Subcutaneous abdominal adipose tissue (tissue), 5 donors: ENCODE data around the gene SGTA.
A peak's percentile ranks its signal among the peaks of the same experiment; 100 is the strongest.

ENCODE experiments used
- H3K27ac ChIP-seq: one replicate; pipeline ENCODE4 v1.7.0; 2013; ENCODE audit warnings: low read depth, mild to moderate bottlenecking, inconsistent platforms, low read length, moderate library complexity
- H3K27me3 ChIP-seq, 5 donors: one replicate each; pipeline ENCODE4 v1.7.0; 2013; ENCODE audit warnings: low read length in 5 of 5, inconsistent platforms in 1 of 5; ENCODE audit not compliant: control insufficient read depth in 5 of 5, insufficient read depth in 4 of 5
- H3K36me3 ChIP-seq, 5 donors: one replicate each; pipeline ENCODE4 v1.7.0; 2013; ENCODE audit warnings: low read length in 5 of 5; ENCODE audit not compliant: control insufficient read depth in 5 of 5, insufficient read depth in 5 of 5
- H3K4me1 ChIP-seq, 5 donors: one replicate each; pipeline ENCODE4 v1.7.0; 2013; ENCODE audit warnings: low read length in 5 of 5, mild to moderate bottlenecking in 3 of 5, moderate library complexity in 1 of 5; ENCODE audit not compliant: control insufficient read depth in 5 of 5, insufficient read depth in 5 of 5
- H3K4me3 ChIP-seq, 5 donors: one replicate each; pipeline ENCODE4 v1.7.0; 2013; ENCODE audit warnings: low read length in 5 of 5, low read depth in 1 of 5
- H3K9ac ChIP-seq, 5 donors: one replicate each; pipeline ENCODE4 v1.7.0; 2013; ENCODE audit warnings: low read length in 5 of 5, mild to moderate bottlenecking in 4 of 5, moderate library complexity in 3 of 5
- H3K9me3 ChIP-seq, 5 donors: one replicate each; pipeline ENCODE4 v1.7.0; 2013; ENCODE audit warnings: low read length in 5 of 5; ENCODE audit not compliant: control insufficient read depth in 5 of 5
- donor health status: healthy.
- donor health status: healthy.
- donor health status: healthy.
- donor health status: healthy.
- donor health status: healthy.

SGTA gene

GRCh38 chr19:2728783-2729387 lies 54.2 kb downstream of the SGTA start:
- peaks cover 0 to 3% (median 1%) of the 10 kb centered on the region in 5 donors for H3K4me1 ChIP-seq
- no peak overlapping the region for H3K4me3 ChIP-seq
- no peak overlapping the region for H3K9ac ChIP-seq
- H3K27me3 ChIP-seq = peaks cover 19 to 29% (median 23%) of the 10 kb centered on the region in 5 donors
- H3K9me3 ChIP-seq = no peaks in the 10 kb centered on the region
- H3K36me3 ChIP-seq = peaks cover 0 to 18% (median 11%) of the 10 kb centered on the region in 5 donors
- no peak overlapping the region for H3K27ac ChIP-seq

GRCh38 chr19:2727640-2727944 lies 55.5 kb downstream of the SGTA start:
- peaks cover 24 to 40% (median 30%) of the 10 kb centered on the region in 5 donors for H3K27me3 ChIP-seq

GRCh38 chr19:2726904-2727639 lies 56.0 kb downstream of the SGTA start:
- Histone ChIP-seq H3K27ac (no peak overlapping the region), H3K36me3 (peaks cover 0 to 4% (median 2%) of the 10 kb centered on the region in 5 donors), H3K27me3 (peaks cover 26 to 45% (median 34%) of the 10 kb centered on the region in 5 donors)

More at GRCh38 chr19:2727640-2727944, 55.5 kb downstream of the SGTA start:
- H3K36me3 ChIP-seq = peaks cover 0 to 9% (median 5%) of the 10 kb centered on the region in 5 donors
- H3K27ac ChIP-seq = no peak overlapping the region
- H3K9me3 ChIP-seq = no peaks in the 10 kb centered on the region
- peaks cover 0 to 13% (median 3%) of the 10 kb centered on the region in 5 donors for H3K4me1 ChIP-seq
- no peak overlapping the region for H3K4me3 ChIP-seq
- no peak overlapping the region for H3K9ac ChIP-seq

GRCh38 chr19:2726160-2726855 lies 56.8 kb downstream of the SGTA start:
- no peak overlapping the region for H3K27ac ChIP-seq
- H3K4me3 ChIP-seq = no peak overlapping the region
- H3K36me3 ChIP-seq = no peaks in the 10 kb centered on the region
- no peaks in the 10 kb centered on the region for H3K9me3 ChIP-seq
- peaks cover 0 to 19% (median 6%) of the 10 kb centered on the region in 5 donors for H3K4me1 ChIP-seq
- H3K27me3 ChIP-seq = peaks cover 30 to 52% (median 41%) of the 10 kb centered on the region in 5 donors
- H3K9ac ChIP-seq = no peak overlapping the region

More at GRCh38 chr19:2726904-2727639, 56.0 kb downstream of the SGTA start:
- Histone ChIP-seq H3K9me3 (no peaks in the 10 kb centered on the region), H3K4me3 (no peak overlapping the region), H3K4me1 (peaks cover 0 to 14% (median 3%) of the 10 kb centered on the region in 5 donors), H3K9ac (no peak overlapping the region)

- peaks cover 35 to 65% (median 51%) of the 10 kb centered on the region in 5 donors for H3K27me3 ChIP-seq
- H3K27ac ChIP-seq = no peak overlapping the region
- H3K4me3 ChIP-seq = no peak overlapping the region
- H3K9me3 ChIP-seq = no peaks in the 10 kb centered on the region
- peaks cover 0 to 31% (median 6%) of the 10 kb centered on the region in 5 donors for H3K4me1 ChIP-seq
- H3K36me3 ChIP-seq = no peaks in the 10 kb centered on the region
- H3K9ac ChIP-seq = no peak overlapping the region
Observed at GRCh38 chr19:2724148-2724557, 58.9 kb downstream of the SGTA start.

GRCh38 chr19:2723747-2724146 lies 59.3 kb downstream of the SGTA start:
- peaks cover 0 to 31% (median 6%) of the 10 kb centered on the region in 5 donors for H3K4me1 ChIP-seq
- no peak overlapping the region for H3K9ac ChIP-seq
- H3K9me3 ChIP-seq = no peaks in the 10 kb centered on the region
- H3K27me3 ChIP-seq = peaks cover 35 to 67% (median 51%) of the 10 kb centered on the region in 5 donors
- H3K4me3 ChIP-seq = no peak overlapping the region
- H3K36me3 ChIP-seq = no peaks in the 10 kb centered on the region
- H3K27ac ChIP-seq = no peak overlapping the region

- Histone ChIP-seq H3K36me3 (no peaks in the 10 kb centered on the region), H3K9me3 (no peaks in the 10 kb centered on the region), H3K4me1 (peaks cover 0 to 31% (median 6%) of the 10 kb centered on the region in 5 donors), H3K4me3 (no peak overlapping the region), H3K27ac (no peak overlapping the region), H3K27me3 (peaks cover 35 to 64% (median 51%) of the 10 kb centered on the region in 5 donors), H3K9ac (no peak overlapping the region)
Observed at GRCh38 chr19:2723345-2723715, 59.7 kb downstream of the SGTA start.

- Histone ChIP-seq H3K27ac (no peak overlapping the region), H3K4me3 (no peak overlapping the region), H3K36me3 (no peaks in the 10 kb centered on the region)
Observed at GRCh38 chr19:2722541-2723344, 60.3 kb downstream of the SGTA start.

GRCh38 chr19:2721570-2722540 lies 61.2 kb downstream of the SGTA start:
- no peak overlapping the region for H3K9ac ChIP-seq

More at GRCh38 chr19:2722541-2723344, 60.3 kb downstream of the SGTA start:
- Histone ChIP-seq H3K9me3 (no peaks in the 10 kb centered on the region), H3K4me1 (peaks cover 0 to 31% (median 6%) of the 10 kb centered on the region in 5 donors), H3K9ac (no peak overlapping the region), H3K27me3 (peaks cover 34 to 64% (median 49%) of the 10 kb centered on the region in 5 donors)

More at GRCh38 chr19:2721570-2722540, 61.2 kb downstream of the SGTA start:
- peak overlapping the region in 1 of 5 donors; percentile 5 for H3K4me3 ChIP-seq
- peaks cover 25 to 61% (median 45%) of the 10 kb centered on the region in 5 donors for H3K27me3 ChIP-seq
- no peaks in the 10 kb centered on the region for H3K9me3 ChIP-seq
- peaks cover 0 to 31% (median 6%) of the 10 kb centered on the region in 5 donors for H3K4me1 ChIP-seq
- H3K36me3 ChIP-seq = no peaks in the 10 kb centered on the region
- no peak overlapping the region for H3K27ac ChIP-seq
